Gastrocnemius medialis (tissue), 4 donors: ENCODE results near the gene FBN2. TPM values are rescaled to one million over a fixed set of nuclear protein-coding genes. Genes with fewer than 3 reads are reported as not detected.
"Not testable (repeated sequence)": the region's sequence is repeated elsewhere in the genome, so short reads cannot be mapped to it uniquely, and the experiment has no call there.

Experiments
- ATAC-seq, 2 donors: fragments of 150-250 bp; one replicate each; pipeline ENCODE4 v1.9.1; 2016
- DNase-seq, 2 donors: peaks; one replicate each; pipeline ENCODE4 v3.0.0-alpha.2; 2019
- H3K27ac ChIP-seq, 4 donors: fragments of 200-600 bp; sonication (generic); 1 replicate in 1 of 4; 2 replicates in 3 of 4; pipeline ENCODE4 v1.5.1; 2016 to 2018; ENCODE audit warnings: mild to moderate bottlenecking in 2 of 4, moderate library complexity in 1 of 4
- H3K27me3 ChIP-seq, 3 donors: fragments of 200-600 bp; sonication (generic) in 2 of 3; 1 replicate in 1 of 3; 2 replicates in 2 of 3; pipeline versions ENCODE4 v1.5.1 to v1.6.0; 2016 to 2019; ENCODE audit warnings: mild to moderate bottlenecking in 1 of 3, moderate library complexity in 1 of 3
- H3K36me3 ChIP-seq, 2 donors: fragments of 200-600 bp; sonication (generic) in 1 of 2; one replicate each; pipeline ENCODE4 v1.5.1; 2017 to 2018
- H3K4me1 ChIP-seq, 2 donors: fragments of 200-600 bp; sonication (generic) in 1 of 2; one replicate each; pipeline ENCODE4 v1.5.1; 2016 to 2017; ENCODE audit warnings: mild to moderate bottlenecking in 2 of 2
- H3K4me3 ChIP-seq, 4 donors: fragments of 200-600 bp; sonication (generic) in 3 of 4; 1 replicate in 1 of 4; 2 replicates in 3 of 4; pipeline ENCODE4 v1.5.1; 2016 to 2019; ENCODE audit warnings: mild to moderate bottlenecking in 2 of 4
- H3K9me3 ChIP-seq, 3 donors: fragments of 200-600 bp; sonication (generic) in 2 of 3; 1 replicate in 1 of 3; 2 replicates in 2 of 3; pipeline ENCODE4 v1.5.1; 2016 to 2019
- CTCF ChIP-seq, 5 experiments: fragments of 450-650 bp in 3 of 5; fragments of 200-600 bp in 2 of 5; sonication (generic) in 2 of 5; IDR thresholded peaks in 4 of 5; conservative IDR thresholded peaks in 1 of 5; 1 replicate in 4 of 5; 2 replicates in 1 of 5; pipeline ENCODE4 v1.5.1; 2016 to 2019; ENCODE audit warnings: antibody characterized with exemption in 5 of 5, mild to moderate bottlenecking in 3 of 5, moderate library complexity in 3 of 5
- POLR2A ChIP-seq, 2 donors: fragments of 450-650 bp; IDR thresholded peaks; one replicate each; pipeline ENCODE4 v1.6.1; 2017; ENCODE audit warnings: antibody characterized with exemption in 2 of 2, mild to moderate bottlenecking in 2 of 2, moderate library complexity in 2 of 2
- in situ Hi-C, 4 donors: fragments of 200-750 bp; cut with MboI; loops; one replicate each; pipeline versions ENCODE4 v1.15.0 to v1.8.0; 2017; ENCODE audit warnings: low sequenced_read_pairs in 4 of 4
- intact Hi-C: fragments of 100-400 bp; cut with DNase I; formaldehyde crosslinking; loops from one replicate; pipeline ENCODE4 v1.15.1; 2023; ENCODE audit warnings: low total_unique reads
- total RNA-seq, 4 donors: library from RNA; depleted of rRNA; stranded (reverse); fragments of >200 nt; gene quantifications; one replicate each; pipeline versions ENCODE4 v1.1.0 to v1.2.3, GENCODE V29; 2016

FBN2 gene
- total RNA-seq, 4 donors from 2014 or later: 0.07 to 0.20 TPM; not detected in 2

- no peak overlapping the region for H3K27ac ChIP-seq
- in situ Hi-C loops (no loop called here), intact Hi-C loops (no loop called here)
- no peak overlapping the region for H3K4me3 ChIP-seq
- H3K9me3 ChIP-seq: no peaks in the 10 kb centered on the region
- H3K36me3 ChIP-seq: no peaks in the 10 kb centered on the region
- ATAC-seq (no peak), DNase-seq (no peak)
- H3K27me3 ChIP-seq: no peaks in the 10 kb centered on the region
- no peak for TF ChIP-seq POLR2A (IDR thresholded peaks at IDR 0.05)
- no peak for TF ChIP-seq CTCF (IDR thresholded peaks at IDR 0.05 in 4 of 5, conservative IDR thresholded peaks at IDR 0.05 in 1 of 5)
- H3K4me1 ChIP-seq: no peaks in the 10 kb centered on the region
These were observed 131.2 kb downstream of the FBN2 start for GRCh38 chr5:128406803-128407202.

GRCh38 chr5:128405159-128405558 is 132.9 kb downstream of the FBN2 start:
- ATAC-seq (no peak), DNase-seq (no peak)
- intact Hi-C loops (no loop called here), in situ Hi-C loops (no loop called here)
- no peaks in the 10 kb centered on the region for H3K36me3 ChIP-seq
- H3K27me3 ChIP-seq: no peaks in the 10 kb centered on the region
- no peaks in the 10 kb centered on the region for H3K4me1 ChIP-seq
- TF ChIP-seq CTCF (IDR thresholded peaks at IDR 0.05 in 4 of 5, conservative IDR thresholded peaks at IDR 0.05 in 1 of 5) (no peak), POLR2A (IDR thresholded peaks at IDR 0.05) (no peak)
- H3K4me3 ChIP-seq: no peak overlapping the region
- H3K9me3 ChIP-seq: no peaks in the 10 kb centered on the region
- H3K27ac ChIP-seq: no peak overlapping the region

DNA sequence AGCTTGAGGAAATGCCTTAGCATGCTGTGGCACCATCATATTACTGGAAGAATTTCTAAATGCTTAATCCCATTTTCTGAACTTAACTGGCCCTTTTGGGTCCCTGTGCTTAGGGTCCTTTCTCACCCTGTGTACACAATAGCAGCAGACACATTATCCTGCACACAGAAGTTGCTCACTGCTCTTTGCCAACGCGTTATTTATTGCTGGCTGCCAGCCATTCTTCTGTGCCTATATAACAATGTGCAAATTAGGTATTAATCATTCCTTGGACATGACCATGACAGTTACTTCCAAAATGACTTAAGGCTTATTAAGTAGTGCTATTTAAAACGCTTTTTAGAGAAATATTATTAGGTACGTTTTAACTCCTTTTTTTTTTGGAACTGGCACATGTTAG is 134.7 kb downstream of the FBN2 start:
- Histone ChIP-seq H3K4me3 (no peak overlapping the region), H3K9me3 (no peaks in the 10 kb centered on the region), H3K27me3 (no peaks in the 10 kb centered on the region), H3K4me1 (no peaks in the 10 kb centered on the region), H3K36me3 (no peaks in the 10 kb centered on the region), H3K27ac (no peak overlapping the region)
- DNase-seq: no peak
- no peak for ATAC-seq
- no peak for TF ChIP-seq CTCF (IDR thresholded peaks at IDR 0.05 in 4 of 5, conservative IDR thresholded peaks at IDR 0.05 in 1 of 5)
- no peak for TF ChIP-seq POLR2A (IDR thresholded peaks at IDR 0.05)
- intact Hi-C loops (no loop called here), in situ Hi-C loops (no loop called here)

GRCh38 chr5:128402506-128402905 is 135.5 kb downstream of the FBN2 start:
- no peak overlapping the region for H3K4me3 ChIP-seq
- no peaks in the 10 kb centered on the region for H3K27me3 ChIP-seq
- no peak for DNase-seq
- TF ChIP-seq CTCF (IDR thresholded peaks at IDR 0.05 in 4 of 5, conservative IDR thresholded peaks at IDR 0.05 in 1 of 5): no peak
- TF ChIP-seq POLR2A (IDR thresholded peaks at IDR 0.05): no peak
- no peaks in the 10 kb centered on the region for H3K9me3 ChIP-seq
- no peak overlapping the region for H3K27ac ChIP-seq
- H3K36me3 ChIP-seq: no peaks in the 10 kb centered on the region
- no peaks in the 10 kb centered on the region for H3K4me1 ChIP-seq
- in situ Hi-C loops (no loop called here), intact Hi-C loops (no loop called here)
- ATAC-seq: no peak

DNA sequence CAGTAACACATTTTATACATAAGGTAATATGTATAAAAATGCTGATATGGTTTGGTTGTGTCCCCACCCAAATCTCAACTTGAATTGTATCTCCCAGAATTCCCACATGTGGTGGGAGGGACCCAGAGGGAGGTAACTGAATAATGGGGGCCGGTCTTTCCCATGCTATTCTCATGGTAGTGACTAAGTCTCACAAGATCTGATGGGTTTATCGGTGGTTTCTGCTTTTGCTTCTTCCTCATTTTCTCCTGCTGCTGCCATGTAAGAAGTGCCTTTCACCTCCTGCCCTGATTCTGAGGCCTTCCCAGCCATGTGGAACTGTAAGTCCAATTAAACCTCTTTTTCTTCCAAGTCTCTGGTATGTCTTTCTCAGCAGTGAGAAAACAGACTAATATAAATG is 137.3 kb downstream of the FBN2 start:
- DNase-seq, H3K4me1 ChIP-seq, H3K27ac ChIP-seq, H3K36me3 ChIP-seq, H3K9me3 ChIP-seq, in situ Hi-C loops, intact Hi-C loops, H3K27me3 ChIP-seq, H3K4me3 ChIP-seq, ATAC-seq: not testable (repeated sequence)
